ENCODE results near the gene SLC39A9. TPM values are rescaled to one million over a fixed set of nuclear protein-coding genes. Genes with fewer than 3 reads are reported as not detected.

Gene SLC39A9
- total and polyA plus RNA-seq, 4 experiments from 2014 or later = 17.9 to 38.6 (median 26.2) TPM

- CTCF ChIA-PET (ENCODE audit: partially characterized antibody) = interaction anchor here (1.6 kb wide), 1 partner anchor 9 kb away, joined by 4 read pairs; no protein-coding TSS in a partner anchor
- Mint-ChIP-seq H3K9me3 (peaks cover 0 to 2% (median 0%) of the 10 kb centered on the region in 8 donors), H3K4me3 (no peak overlapping the region), H3K27ac (no peak overlapping the region), H3K36me3 (no peaks in the 10 kb centered on the region), H3K4me1 (peaks cover 0 to 3% (median 0%) of the 10 kb centered on the region in 4 donors), H3K27me3 (no peaks in the 10 kb centered on the region)
- Histone ChIP-seq H3K4me3 (ENCODE audit: low read length in 2 of 2) (no peak overlapping the region), H3K36me3 (ENCODE audit: insufficient read depth, low read length) (no peaks in the 10 kb centered on the region), H3K27ac (ENCODE audit: low read depth, low read length) (no peak overlapping the region), H3K9me3 (ENCODE audit: control insufficient read depth in 1 of 2, low read length in 2 of 2) (no peaks in the 10 kb centered on the region), H3K4me1 (ENCODE audit: insufficient read depth, low read length) (no peaks in the 10 kb centered on the region), H3K27me3 (ENCODE audit: insufficient read depth, low read length) (no peaks in the 10 kb centered on the region)
- POLR2A ChIA-PET (ENCODE audit: partially characterized antibody) = no interaction called here
- DNase-seq = no peak
- intact Hi-C loops (cut with micrococcal nuclease) = no loop called here
These were observed 107.1 kb downstream of the SLC39A9 start for GRCh38 chr14:69505338-69506240.

GRCh38 chr14:69506241-69506595 lies 107.7 kb downstream of the SLC39A9 start:
- ChIA-PET POLR2A (ENCODE audit: partially characterized antibody) (no interaction called here), CTCF (ENCODE audit: partially characterized antibody) (no interaction called here)
- no peak for DNase-seq
- Histone ChIP-seq H3K27ac (ENCODE audit: low read depth, low read length) (no peak overlapping the region), H3K36me3 (ENCODE audit: insufficient read depth, low read length) (no peaks in the 10 kb centered on the region), H3K27me3 (ENCODE audit: insufficient read depth, low read length) (no peaks in the 10 kb centered on the region), H3K9me3 (ENCODE audit: control insufficient read depth in 1 of 2, low read length in 2 of 2) (no peaks in the 10 kb centered on the region), H3K4me1 (ENCODE audit: insufficient read depth, low read length) (no peaks in the 10 kb centered on the region), H3K4me3 (ENCODE audit: low read length in 2 of 2) (no peak overlapping the region)
- H3K9me3 Mint-ChIP-seq = peaks cover 0 to 2% (median 0%) of the 10 kb centered on the region in 8 donors
- H3K36me3 Mint-ChIP-seq = no peaks in the 10 kb centered on the region
- H3K27me3 Mint-ChIP-seq = no peaks in the 10 kb centered on the region
- H3K4me1 Mint-ChIP-seq = peaks cover 0 to 3% (median 0%) of the 10 kb centered on the region in 4 donors
- no peak overlapping the region for H3K27ac Mint-ChIP-seq
- no peak overlapping the region for H3K4me3 Mint-ChIP-seq
- intact Hi-C loops (cut with micrococcal nuclease) = no loop called here

Other genes starting within 250 kb of the SLC39A9 start
- 10 to 100 TPM; 69.3 to 75.7 TPM for gene DCAF5, start 245.6 kb upstream of the SLC39A9 start, total RNA-seq
- gene DCAF5, start 245.6 kb upstream of the SLC39A9 start, polyA plus RNA-seq = 10 to 100 TPM; 54.4 to 73.4 TPM
- gene EXD2, start 207.2 kb upstream of the SLC39A9 start, total RNA-seq = 10 to 100 TPM; 14.3 to 15.7 TPM
- gene EXD2, start 207.2 kb upstream of the SLC39A9 start, polyA plus RNA-seq = 1 to 10 TPM; 4.6 to 8.9 TPM
- gene GALNT16, start 138.5 kb upstream of the SLC39A9 start, total RNA-seq = under 1 TPM in 1 of 2 experiments, not detected in 1; 0.06 TPM
- not detected for gene GALNT16, start 138.5 kb upstream of the SLC39A9 start, polyA plus RNA-seq
- gene ERH, start 393 bp upstream of the SLC39A9 start, total RNA-seq = 100 to 1,000 TPM; 118 to 135 TPM
- gene ERH, start 393 bp upstream of the SLC39A9 start, polyA plus RNA-seq = 10 to 100 TPM; 44.6 to 63.6 TPM
- under 1 TPM; 0.30 to 0.32 TPM for gene PLEKHD1, start 86.0 kb downstream of the SLC39A9 start, total RNA-seq
- gene PLEKHD1, start 86.0 kb downstream of the SLC39A9 start, polyA plus RNA-seq = under 1 TPM in 1 of 2 donors, not detected in 1; 0.13 TPM
- not detected for gene CCDC177, start 176.2 kb downstream of the SLC39A9 start, total RNA-seq
- not detected for gene CCDC177, start 176.2 kb downstream of the SLC39A9 start, polyA plus RNA-seq
- gene SUSD6, start 212.9 kb downstream of the SLC39A9 start, total RNA-seq = 10 to 100 TPM; 61.5 to 62.0 TPM
- 10 to 100 TPM in 1 of 2 donors, 1 to 10 TPM in 1; 4.8 to 10.8 TPM for gene SUSD6, start 212.9 kb downstream of the SLC39A9 start, polyA plus RNA-seq